Measurements from ENCODE around the gene PMEL.
A peak's percentile ranks its signal among the peaks of the same experiment; 100 is the strongest.

The PMEL gene

GRCh38 chr12:55963760-55964159 lies 2.1 kb downstream of the PMEL start:
- TF ChIP-seq, protein P1, sequence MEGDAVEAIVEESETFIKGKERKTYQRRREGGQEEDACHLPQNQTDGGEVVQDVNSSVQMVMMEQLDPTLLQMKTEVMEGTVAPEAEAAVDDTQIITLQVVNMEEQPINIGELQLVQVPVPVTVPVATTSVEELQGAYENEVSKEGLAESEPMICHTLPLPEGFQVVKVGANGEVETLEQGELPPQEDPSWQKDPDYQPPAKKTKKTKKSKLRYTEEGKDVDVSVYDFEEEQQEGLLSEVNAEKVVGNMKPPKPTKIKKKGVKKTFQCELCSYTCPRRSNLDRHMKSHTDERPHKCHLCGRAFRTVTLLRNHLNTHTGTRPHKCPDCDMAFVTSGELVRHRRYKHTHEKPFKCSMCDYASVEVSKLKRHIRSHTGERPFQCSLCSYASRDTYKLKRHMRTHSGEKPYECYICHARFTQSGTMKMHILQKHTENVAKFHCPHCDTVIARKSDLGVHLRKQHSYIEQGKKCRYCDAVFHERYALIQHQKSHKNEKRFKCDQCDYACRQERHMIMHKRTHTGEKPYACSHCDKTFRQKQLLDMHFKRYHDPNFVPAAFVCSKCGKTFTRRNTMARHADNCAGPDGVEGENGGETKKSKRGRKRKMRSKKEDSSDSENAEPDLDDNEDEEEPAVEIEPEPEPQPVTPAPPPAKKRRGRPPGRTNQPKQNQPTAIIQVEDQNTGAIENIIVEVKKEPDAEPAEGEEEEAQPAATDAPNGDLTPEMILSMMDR (IDR thresholded peaks at IDR 0.05; ENCODE audit: low read depth, low read length, missing control alignments) = no peak
- DNase-seq = no peak
- Histone ChIP-seq H3K27me3 (replicated peaks) (no peaks in the 10 kb centered on the region), H3K4me3 (ENCODE audit: low read depth, low read length) (no peak overlapping the region), H3K27ac (no peak overlapping the region), H3K36me3 (replicated peaks) (no peaks in the 10 kb centered on the region)
- in situ Hi-C loops (cut with HindIII; ENCODE audit: low pct_ligation_motif_present, low sequenced_read_pairs) = no loop called here

- TF ChIP-seq, protein P1 (IDR thresholded peaks at IDR 0.05; ENCODE audit: low read depth, low read length, missing control alignments) = no peak
- H3K36me3 ChIP-seq (replicated peaks) = peaks cover 12% of the 10 kb centered on the region
- in situ Hi-C loops (cut with HindIII; ENCODE audit: low pct_ligation_motif_present, low sequenced_read_pairs) = loop anchor here (10.0 kb wide), 1 partner anchor 202 kb away; no protein-coding TSS in a partner anchor
- H3K27ac ChIP-seq = no peak overlapping the region
- no peaks in the 10 kb centered on the region for H3K27me3 ChIP-seq (replicated peaks)
- H3K4me3 ChIP-seq (ENCODE audit: low read depth, low read length) = no peak overlapping the region
- DNase-seq = no peak
Measured at GRCh38 chr12:55957106-55957859, 8.6 kb downstream of the PMEL start.

DNA sequence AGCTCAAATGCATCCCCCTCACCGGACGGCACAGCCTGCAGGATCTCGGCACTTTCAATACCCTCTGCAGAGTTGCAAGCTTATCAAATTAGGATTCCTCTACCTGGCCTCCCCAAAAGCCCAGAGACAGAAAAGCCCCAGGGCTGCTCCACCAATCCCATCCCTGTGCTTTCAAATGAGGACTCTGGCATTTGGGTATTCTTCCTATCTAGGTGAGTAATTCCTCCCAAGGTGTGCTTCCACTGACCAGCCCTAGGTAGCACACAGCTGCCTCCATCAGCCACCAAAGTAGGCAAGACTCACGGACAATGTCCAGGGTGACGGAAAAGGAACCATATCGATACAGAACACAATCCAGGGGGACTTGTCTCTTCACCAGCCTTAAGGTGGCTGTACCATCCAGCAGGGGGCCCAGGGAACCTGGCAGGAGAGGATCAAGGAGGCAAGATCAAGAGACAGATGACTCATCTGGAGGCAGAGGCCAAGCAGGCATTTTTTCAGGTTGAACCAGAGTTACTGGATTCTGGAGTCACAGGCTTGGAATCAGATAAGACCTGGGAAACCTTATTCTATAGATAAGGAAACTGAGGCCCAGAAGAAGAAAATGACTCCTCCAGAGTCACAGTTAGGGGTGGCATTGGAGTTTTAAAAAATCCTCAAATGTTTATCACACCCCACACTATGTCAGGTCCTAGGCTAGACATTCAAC lies 9.9 kb downstream of the PMEL start:
- Histone ChIP-seq H3K27ac (no peak overlapping the region), H3K36me3 (replicated peaks) (peaks cover 25% of the 10 kb centered on the region), H3K27me3 (replicated peaks) (no peaks in the 10 kb centered on the region), H3K4me3 (ENCODE audit: low read depth, low read length) (no peak overlapping the region)
- in situ Hi-C loops (cut with HindIII; ENCODE audit: low pct_ligation_motif_present, low sequenced_read_pairs) = loop anchor here (10.0 kb wide), 1 partner anchor 201 kb away; no protein-coding TSS in a partner anchor
- TF ChIP-seq, protein P1 (IDR thresholded peaks at IDR 0.05; ENCODE audit: low read depth, low read length, missing control alignments) = peak; percentile 66
- peak; percentile 47 for DNase-seq

DNA sequence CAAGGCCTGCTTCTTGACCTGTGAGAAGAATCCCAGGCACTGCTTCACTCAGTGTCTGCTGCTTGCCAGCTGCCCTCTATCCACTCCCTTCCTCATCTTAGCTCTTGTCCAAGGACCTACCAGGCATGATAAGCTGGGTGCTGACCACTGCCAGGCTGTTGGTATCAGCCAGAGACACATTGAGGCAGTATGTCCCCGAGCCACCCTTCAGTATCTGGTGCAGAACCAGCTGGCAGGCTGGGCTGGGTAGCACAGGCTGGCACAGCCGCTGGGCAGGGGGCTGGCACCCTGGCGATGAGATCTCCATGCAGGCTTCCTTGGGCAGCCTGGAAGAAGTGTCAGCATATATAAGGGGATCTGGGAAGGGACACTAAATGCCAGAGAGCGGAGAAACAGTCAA lies 10.5 kb downstream of the PMEL start:
- Histone ChIP-seq H3K36me3 (replicated peaks) (peaks cover 25% of the 10 kb centered on the region), H3K4me3 (ENCODE audit: low read depth, low read length) (no peak overlapping the region), H3K27me3 (replicated peaks) (no peaks in the 10 kb centered on the region), H3K27ac (no peak overlapping the region)
- in situ Hi-C loops (cut with HindIII; ENCODE audit: low pct_ligation_motif_present, low sequenced_read_pairs) = loop anchor here (10.0 kb wide), 1 partner anchor 201 kb away; no protein-coding TSS in a partner anchor
- TF ChIP-seq, protein P1 (IDR thresholded peaks at IDR 0.05; ENCODE audit: low read depth, low read length, missing control alignments) = no peak
- DNase-seq = no peak

GRCh38 chr12:55946553-55946952 lies 19.3 kb downstream of the PMEL start:
- in situ Hi-C loops (cut with HindIII; ENCODE audit: low pct_ligation_motif_present, low sequenced_read_pairs) = no loop called here
- no peak overlapping the region for H3K4me3 ChIP-seq (ENCODE audit: low read depth, low read length)
- H3K27me3 ChIP-seq (replicated peaks) = no peaks in the 10 kb centered on the region
- no peak for DNase-seq
- H3K36me3 ChIP-seq (replicated peaks) = peaks cover 30% of the 10 kb centered on the region
- TF ChIP-seq, protein P1 (IDR thresholded peaks at IDR 0.05; ENCODE audit: low read depth, low read length, missing control alignments) = no peak
- no peak overlapping the region for H3K27ac ChIP-seq
